ENCODE results near the gene ABHD16A.

The ABHD16A gene

DNA sequence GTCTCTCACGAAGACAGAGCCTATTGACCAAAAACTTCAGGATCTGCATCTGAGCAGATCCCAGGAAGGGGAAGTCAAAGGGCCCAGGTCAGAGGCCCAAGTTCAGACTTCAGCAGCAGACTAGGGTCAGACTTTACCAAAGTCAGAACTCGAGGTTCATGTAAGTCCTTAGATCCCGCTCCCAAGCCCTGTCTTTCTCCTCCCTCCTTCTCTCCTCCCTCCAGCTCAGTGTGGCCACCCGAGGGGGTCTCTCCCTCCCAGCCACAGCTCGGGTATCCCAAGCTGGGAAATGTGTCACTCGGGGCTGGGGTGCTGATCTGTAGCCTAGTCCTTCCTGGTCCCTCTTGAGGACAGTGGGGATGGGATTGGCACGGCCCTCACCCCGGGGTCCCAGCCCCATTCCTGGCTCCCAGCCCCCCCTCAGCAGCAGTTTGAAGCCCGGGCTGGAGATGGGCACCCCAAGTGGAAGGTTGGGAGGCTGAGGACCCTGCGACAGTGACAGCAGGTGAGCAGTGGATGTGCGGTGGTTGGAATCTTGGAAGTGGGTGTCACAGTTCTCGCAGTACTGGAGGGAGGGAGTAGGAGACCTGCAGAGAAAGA, 40.9 kb downstream of the ABHD16A start:
- no peak for DNase-seq (ENCODE audit: low read depth)

DNA sequence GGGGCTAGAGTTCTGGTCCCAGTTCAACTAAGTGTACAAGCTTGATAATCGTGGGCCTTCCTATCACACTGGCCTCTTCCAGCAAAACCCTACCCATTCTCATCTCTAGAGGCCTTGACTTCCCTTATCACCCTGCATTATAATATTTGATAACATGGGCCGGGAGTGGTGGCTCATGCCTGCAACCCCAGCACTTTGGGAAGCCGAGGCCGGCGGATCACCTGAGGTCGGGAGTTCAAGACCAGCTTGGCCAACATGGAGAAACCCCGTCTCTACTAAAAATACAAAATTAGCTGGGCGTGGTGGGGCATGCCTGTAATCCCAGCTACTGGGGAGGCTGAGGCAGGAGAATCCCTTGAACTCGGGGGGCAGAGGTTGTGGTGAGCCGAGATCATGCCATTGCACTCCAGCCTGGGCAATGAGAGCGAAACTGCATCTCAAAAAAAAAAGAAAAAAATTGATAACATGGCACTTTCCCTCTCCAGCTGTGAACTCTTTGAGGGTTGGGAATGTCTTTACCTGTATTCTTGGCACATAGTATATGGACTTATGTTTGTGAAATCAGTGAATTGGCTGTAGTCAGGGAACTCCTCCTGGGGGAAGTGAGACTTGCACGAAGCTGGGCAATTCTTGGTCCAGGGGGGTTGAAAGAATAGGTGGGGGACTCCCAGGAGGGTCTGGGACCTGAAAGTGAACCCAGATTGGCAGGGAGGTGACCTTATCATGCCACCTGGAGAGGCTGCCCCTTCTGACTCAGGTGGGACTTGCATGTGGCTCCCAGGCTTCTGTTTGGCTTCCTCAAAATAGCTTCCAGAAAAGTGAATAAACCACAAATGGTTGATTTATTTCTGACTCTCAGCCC, 41.6 kb downstream of the ABHD16A start:
- DNase-seq (ENCODE audit: low read depth): no peak

GRCh38 chr6:31660381-31661261, 42.5 kb downstream of the ABHD16A start, which contains the start of gene C6orf47:
TSS of gene C6orf47 (minus strand) at chr6:31660778. CDS start at chr6:31659947, 831 bp downstream.
- peak; percentile 89 for DNase-seq (ENCODE audit: low read depth)

- peak; percentile 58 for DNase-seq (ENCODE audit: low read depth)
These were observed 43.3 kb downstream of the ABHD16A start for GRCh38 chr6:31659649-31660380.

GRCh38 chr6:31658983-31659648, 44.0 kb downstream of the ABHD16A start:
- no peak for DNase-seq (ENCODE audit: low read depth)

DNA sequence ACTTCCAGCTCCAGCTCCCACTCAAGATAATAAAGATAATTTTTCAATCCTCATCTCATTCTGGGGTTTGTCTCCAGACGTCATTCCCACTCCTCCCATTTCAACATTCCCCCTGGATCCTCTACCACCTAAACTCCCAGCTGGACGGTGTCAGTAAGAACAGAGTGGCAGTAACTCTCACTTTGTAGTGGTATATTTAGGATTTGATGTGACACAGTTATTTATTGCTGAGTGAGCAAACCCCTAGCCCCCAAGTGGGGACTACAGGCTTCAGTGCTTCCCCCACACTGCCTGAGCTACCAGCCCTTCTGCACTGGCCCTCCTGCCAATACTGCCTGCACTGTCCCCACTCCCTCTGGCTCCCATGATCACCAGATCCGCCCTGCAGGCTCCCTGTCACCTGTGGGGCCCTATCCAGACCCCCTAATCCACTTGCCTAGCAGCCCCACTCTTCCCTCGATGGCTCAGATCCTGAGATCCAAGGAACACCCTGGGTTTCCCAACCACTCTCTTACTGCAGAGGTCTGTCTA, 44.9 kb downstream of the ABHD16A start:
- no peak for DNase-seq (ENCODE audit: low read depth)

DNA sequence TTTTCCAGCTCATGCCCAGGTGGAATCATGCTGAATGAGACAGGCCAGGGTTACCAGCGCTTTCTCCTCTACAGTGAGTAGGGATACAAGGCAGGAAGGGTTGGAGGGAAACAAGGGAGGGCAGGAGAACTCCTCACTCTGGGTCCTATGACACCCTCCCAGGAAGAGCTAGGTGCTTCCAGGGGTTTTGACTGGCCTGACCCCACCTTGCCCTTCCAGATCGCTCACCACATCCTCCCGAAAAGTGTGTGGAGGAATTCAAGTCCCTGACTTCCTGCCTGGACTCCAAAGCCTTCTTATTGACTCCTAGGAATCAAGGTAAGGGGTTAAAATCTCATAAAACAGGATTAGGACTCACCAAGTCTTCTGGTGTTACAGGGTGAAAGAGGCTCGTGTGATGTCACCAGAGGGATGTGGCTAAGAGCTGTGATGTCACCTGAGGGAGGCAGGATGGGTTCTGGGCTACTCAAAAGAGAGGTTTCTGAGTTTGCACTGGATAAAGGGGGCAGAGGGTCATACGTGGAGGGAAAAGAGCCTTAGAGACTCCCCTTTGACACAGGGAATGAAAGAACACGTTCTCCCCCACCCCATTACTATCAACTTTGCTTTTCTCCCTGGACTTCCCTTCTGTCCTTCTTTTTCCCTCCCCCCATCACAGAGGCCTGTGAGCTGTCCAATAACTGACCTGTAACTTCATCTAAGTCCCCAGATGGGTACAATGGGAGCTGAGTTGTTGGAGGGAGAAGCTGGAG, 45.5 kb downstream of the ABHD16A start:
- no peak for DNase-seq (ENCODE audit: low read depth)

DNA sequence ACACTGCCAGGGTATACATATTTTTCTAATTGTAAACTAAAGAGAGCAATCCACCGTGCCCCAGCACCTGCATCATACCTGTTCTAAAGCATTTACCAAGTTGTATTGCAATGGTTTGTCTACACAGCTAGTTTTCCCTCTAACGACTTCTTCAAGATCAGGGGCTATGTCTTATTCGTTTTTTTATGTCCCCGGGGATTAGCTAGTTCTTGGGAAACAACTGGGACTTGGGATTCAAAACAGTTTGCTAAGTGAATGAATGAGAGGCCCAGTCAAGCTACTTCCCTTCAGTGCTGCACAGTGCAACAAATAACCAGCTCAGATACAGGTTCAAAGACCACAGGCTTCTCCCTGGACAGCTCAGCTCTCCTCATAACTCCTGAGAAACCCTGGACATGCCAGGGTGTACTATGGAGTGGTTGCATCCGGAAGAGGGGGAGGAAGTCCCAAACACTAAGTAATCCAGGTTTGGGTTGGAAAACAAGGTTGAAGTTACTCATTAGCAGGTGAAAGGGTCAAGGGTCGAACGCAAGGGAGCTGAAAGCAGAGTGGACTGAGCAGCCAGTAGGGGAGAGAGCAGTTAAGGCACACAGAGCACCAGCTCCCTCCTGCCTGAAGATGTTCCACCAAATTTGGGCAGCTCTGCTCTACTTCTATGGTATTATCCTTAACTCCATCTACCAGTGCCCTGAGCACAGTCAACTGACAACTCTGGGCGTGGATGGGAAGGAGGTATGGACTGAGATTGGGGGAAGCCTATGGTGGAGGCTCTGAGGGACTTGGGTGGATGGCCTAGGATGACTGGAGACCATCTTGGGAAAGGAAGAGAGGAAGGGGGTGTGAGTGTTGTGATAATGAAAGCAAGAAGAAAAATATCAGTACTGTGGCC, 47.5 kb downstream of the ABHD16A start, which contains the start of gene APOM:
Gene APOM, plus strand, starts transcription at position 546 of the 889 bp plus-strand sequence. Its CDS starts 73 bp downstream, at position 619.
- DNase-seq (ENCODE audit: low read depth): no peak

- DNase-seq (ENCODE audit: low read depth): no peak
These were observed 48.4 kb downstream of the ABHD16A start for GRCh38 chr6:31654574-31655348.

- peak; percentile 96 for DNase-seq (ENCODE audit: low read depth)
These were observed 50.0 kb downstream of the ABHD16A start for GRCh38 chr6:31652925-31653724.

DNA sequence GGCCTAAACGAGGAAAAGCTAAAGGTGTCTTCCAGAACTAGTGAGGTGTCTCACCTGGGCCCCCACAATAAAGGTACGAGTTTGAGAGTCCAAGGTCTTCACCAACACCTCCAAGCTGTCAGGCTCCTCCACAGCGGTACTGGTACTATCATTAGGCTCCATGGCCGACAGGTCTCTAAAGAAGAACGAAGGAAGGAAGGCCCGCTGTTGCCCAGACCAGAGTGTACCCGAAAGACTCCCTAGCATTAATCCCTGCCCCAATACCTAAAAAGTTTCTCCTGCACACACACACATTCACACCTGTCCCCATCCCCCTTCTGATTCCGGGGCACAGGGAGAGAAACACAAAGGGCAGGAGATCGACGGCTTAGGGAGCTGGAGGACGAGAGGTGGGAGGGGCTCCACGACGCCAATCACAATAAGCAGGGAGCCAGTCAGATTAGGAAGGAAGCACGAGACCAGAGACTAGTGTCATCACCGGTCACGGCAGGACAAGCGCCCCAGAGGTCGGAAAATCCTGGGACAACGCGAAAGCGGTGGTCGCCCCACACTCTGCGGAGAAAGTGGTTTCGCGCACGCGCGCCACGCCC, 51.4 kb downstream of the ABHD16A start:
- DNase-seq (ENCODE audit: low read depth): peak; percentile 91

DNA sequence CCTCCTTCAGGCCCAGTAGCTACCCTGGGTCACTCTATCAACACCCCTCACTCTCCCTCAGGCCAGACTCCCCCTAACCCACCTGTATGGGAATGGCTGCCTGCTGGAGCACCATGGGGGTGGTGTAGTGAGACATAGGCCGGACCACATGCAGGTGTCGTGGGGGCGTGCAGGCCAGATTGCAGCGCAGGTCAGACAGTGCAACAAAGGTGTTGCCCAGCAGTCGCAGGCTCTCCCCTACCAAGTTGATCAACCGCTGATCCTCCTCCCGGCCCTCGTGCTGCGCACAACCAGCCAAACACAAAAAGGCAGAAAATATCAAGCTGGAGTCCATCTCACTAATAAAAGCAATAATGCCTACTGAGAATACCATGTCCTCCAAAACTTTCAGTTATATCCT, 57.8 kb downstream of the ABHD16A start:
- no peak for DNase-seq (ENCODE audit: low read depth)

- no peak for DNase-seq (ENCODE audit: low read depth)
These were observed 59.2 kb downstream of the ABHD16A start for GRCh38 chr6:31643818-31644454.

- DNase-seq (ENCODE audit: low read depth): no peak
These were observed 60.1 kb downstream of the ABHD16A start for GRCh38 chr6:31642798-31643570.

DNA sequence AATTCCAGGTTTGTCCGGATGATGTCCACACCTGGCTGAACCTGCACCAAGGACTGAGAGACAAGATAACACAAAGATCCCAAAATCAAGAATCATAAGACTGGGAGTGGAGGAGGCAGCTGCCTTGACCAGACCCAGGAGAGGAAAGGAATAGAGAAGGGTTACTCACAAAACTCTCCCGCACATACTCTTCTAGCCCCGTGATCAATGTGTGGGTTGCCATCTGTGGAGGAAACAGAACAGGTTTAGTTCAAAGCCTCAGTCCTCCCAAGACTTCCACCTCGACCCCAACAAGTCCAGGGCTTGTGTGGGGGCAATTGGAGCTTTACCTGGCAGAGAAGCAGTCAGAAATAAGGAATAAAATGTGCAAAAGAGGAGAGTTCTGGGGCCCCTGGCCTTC, 61.8 kb downstream of the ABHD16A start:
- DNase-seq (ENCODE audit: low read depth): no peak

DNA sequence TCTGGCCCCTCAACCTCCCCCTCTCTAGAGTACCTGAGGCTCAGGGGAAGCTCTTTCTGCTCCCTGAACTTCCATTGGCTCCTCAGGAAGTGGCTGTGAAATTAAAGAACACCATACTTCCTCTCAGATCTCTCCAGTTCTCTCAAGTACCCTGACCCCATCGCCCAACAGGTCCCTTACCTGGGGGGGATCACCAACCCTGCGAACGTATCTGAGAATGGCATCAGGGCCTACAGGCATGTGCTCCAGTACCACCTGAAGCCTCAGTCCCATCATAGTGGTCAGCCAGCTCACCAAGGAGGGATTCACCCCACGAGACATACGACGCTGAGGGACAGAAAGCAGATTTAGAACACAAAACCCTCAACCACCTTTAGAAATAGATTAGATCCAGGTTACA, 62.5 kb downstream of the ABHD16A start:
- DNase-seq (ENCODE audit: low read depth): no peak

All from ELR (cell line).